Astrocyte (in vitro differentiated cells and primary cell): Measurements from ENCODE around the gene CALML6.

ENCODE experiments used
- CTCF ChIP-seq: IDR thresholded peaks from 2 replicates; pipeline ENCODE4 v1.5.1; 2011; ENCODE audit warnings: low read depth, mild to moderate bottlenecking, inconsistent platforms, low read length, moderate library complexity; ENCODE audit not compliant: insufficient read depth
- EZH2 ChIP-seq: IDR thresholded peaks from 2 replicates; pipeline ENCODE4 v1.6.1; 2012; ENCODE audit warnings: mild to moderate bottlenecking, low read length, inconsistent platforms; ENCODE audit not compliant: insufficient read depth

GRCh38 chr1:1898246-1898933 lies 16.7 kb upstream of the CALML6 start:
- TF ChIP-seq EZH2 (no peak), CTCF (no peak)
